Activated CD4-positive, alpha-beta T cell treated with anti-CD3 and anti-CD28 coated beads, Interleukin-2, amount 50 U/mL, for 4 hours (primary cell): Measurements from ENCODE around the gene DNAJC15.
"Not testable (repeated sequence)": the region's sequence is repeated elsewhere in the genome, so short reads cannot be mapped to it uniquely, and the experiment has no call there.

Source experiments
- DNase-seq, 2 experiments: peaks; one replicate each; pipeline ENCODE4 v3.0.0-alpha.2; 2020

The DNAJC15 gene

DNA sequence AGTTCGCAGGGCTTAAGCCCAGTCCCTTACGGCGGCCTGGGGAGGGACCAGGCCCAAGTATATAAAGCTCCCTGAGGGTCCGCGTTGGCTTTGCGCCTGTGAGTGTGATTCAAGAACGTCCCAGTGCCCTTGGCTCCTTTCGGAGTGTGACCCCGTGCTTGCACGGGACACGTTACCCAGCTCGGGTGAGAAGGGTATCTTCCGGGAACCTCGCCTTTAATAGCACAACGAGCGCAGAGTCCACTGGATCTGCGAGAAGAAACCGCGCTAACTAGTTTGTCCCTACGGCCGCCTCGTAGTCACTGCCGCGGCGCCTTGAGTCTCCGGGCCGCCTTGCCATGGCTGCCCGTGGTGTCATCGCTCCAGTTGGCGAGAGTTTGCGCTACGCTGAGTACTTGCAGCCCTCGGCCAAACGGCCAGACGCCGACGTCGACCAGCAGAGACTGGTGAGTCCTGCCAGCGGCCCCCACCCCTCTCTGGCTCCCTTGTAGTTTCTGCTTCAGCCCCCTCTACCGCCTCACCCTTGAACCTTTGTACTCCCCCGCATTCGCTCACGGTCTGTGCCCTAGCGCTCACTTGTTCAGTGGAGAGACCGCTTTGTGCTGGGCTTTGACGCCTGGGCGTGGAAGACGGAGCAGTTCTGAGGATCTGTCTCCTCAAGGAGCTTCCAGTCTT lies at the start of gene DNAJC15:
Gene DNAJC15, plus strand, starts transcription at position 298 of the 675 bp plus-strand sequence. Its CDS starts 41 bp downstream, at position 339.
- DNase-seq, result peak; percentile 49 to 50

DNA sequence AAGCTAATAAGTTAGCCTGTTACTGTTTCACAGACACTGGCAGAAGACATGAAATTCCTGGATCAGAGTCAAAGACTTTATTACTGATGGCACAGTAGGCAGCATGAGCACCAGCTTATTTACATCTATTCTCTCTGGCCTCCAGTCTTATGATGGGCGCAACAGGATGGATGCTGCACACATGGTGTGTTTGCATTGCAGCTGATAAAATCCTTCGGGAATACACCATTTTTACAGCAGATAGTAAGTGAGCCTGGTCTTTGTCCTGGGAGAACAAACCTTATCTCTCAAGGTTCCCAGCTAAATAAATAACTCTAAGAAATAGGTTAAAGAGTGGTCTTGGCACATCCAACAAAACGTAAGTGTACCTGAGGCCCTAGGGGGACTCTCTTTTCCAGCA lies 47.3 kb upstream of the DNAJC15 start:
- no peak for DNase-seq

DNA sequence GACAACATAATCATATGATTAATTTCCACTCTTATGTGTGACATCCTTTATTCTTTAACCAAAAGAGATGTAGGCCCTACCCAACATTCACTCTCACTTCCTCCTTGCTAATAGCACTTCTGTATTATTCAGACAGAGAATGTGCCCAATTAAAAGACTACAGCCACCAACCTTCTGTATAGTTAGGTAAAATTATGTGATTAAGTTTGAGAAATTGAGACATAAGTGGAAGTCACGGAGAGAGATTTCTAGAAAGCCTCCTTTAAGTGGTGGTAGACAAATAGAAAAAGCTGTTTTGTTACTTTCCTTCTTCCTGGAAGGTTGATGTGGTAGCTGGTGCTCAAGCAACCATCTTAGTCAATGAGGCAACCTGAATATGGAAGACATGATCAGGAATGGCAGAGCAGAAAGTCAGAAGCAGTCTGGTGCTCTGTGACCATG lies 46.1 kb upstream of the DNAJC15 start:
- DNase-seq, result no peak

DNA sequence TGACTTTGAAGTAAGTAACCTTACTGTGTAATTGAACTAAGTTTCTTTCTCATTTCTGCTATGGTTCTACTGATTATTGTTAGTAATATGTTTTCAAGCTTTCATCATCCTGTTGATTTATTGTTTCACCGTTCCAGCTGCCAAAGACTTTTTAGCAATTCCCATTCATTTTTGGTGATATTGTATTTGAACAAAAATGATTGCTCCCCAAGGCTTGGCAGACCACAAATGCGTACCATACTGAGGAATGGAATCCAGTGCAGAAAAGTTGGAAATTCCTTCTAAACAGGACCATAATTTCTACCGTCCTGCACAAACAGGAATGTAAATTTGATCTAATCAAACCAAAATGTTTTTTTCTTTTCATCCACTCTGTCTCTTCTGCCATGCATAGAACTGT lies 42.1 kb upstream of the DNAJC15 start:
- no peak for DNase-seq

DNA sequence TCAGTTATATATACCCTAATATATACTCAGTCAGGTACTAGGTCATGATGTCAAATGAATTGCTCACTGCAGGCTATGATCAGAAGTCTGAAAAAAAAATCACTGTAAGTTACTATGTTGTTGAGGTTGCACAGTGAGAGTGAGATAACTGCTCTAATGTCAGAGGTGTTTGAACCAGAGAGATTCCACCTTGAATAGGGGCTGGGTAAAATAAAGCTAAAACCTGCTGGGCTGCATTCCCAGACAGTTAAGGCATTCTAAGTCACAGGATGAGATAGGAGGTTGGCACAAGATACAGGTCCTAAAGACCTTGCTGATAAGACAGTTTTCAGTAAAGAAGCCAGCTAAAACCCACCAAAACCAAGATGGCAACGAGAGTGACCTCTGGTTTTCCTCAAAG lies 41.5 kb upstream of the DNAJC15 start:
- DNase-seq, result no peak

DNA sequence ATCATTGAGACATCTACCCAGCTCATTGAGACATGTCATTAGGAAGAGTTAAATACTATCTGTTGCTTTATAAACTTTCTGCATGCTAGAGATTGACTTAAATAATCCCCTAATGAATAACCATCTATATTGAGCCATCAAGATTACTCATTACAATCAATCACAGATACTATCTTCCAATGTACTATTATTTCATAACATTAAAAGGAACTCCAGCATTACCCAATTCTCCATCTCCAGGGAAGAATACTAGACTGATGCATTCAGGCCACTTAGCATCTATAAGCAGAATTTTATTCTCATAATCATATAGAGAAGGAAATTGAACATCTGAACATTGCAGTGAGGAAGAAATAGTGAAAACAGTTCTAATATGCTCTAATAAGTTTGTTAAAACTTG lies 39.4 kb upstream of the DNAJC15 start:
- no peak for DNase-seq

DNA sequence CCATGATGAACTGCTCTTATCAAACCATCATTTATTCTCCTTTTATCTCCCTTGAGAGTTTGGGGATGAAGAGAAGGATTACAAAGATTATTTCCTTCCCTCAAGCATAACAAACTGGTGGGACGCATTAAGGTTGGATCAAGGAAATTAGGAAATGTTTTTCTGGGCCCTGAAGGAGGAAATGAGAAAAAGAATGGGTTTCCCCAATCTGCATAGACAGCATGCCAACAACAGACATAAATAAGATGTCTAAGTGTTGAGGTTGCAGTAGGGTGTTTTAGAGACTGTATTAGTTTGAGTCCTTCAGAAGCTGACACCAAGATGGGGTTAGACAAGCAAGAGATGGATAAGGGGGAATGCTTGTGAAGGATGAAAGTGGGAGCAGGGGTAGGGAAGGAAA lies 38.7 kb upstream of the DNAJC15 start:
- DNase-seq, result no peak

DNA sequence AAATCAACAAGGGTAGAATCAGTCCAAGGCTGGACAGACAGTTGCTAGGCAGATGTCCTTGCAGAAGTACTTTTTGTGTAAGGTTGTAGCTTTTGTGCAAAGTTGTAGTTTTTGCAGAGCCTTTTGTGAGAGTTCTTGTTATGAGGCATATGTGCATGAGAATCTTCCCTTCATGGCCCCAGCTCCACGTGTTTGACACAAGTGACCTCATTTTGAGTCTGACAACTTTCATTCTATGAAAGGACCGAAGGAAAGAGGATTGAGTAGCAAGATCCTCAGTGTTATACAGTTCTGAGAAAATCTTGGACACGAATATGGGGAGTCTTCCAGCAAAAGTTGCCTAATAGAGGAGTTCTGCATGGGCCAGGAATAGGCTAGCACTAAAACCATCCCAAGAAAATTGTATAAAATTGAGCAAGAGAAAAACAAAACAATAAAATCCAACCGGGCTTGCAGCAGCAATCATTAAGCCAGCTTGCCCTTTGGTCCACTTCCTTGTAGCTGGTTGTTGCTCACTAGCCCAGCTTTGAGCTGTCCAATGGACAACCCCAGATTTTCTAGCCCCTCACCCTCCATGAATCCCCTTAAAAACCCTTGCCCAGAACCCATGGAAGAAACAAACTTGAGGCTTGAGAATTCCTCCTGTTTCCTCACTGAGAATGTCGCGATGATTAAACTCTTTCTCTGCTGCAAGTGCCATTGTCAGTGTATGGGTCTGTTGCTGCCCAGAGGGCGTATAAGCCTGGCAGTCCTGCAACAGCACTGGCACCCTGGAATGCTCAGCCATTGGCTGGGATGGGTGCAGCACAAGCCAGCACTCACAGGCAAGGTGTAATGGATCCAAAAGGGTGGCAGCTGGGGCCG lies 37.8 kb upstream of the DNAJC15 start:
- no peak for DNase-seq

DNA sequence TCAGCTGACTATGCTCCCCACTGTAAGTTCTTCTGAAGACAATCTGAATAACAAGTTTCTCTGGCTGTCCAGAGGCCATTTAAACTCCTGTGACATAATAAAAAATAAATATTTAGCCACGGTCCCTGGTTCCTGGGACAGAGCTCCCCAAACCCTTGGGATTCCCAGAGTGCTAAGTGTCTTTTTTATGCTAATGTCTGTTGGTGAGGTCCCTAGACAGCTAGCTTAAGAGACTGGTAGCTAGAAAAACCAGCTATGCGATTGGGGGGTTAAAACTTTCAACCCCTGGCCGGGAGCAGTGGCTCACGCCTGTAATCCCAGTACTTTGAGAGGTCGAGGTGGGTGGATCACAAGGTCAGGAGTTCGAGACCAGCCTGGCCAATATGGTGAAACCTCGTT lies 37.2 kb upstream of the DNAJC15 start:
- no peak for DNase-seq

DNA sequence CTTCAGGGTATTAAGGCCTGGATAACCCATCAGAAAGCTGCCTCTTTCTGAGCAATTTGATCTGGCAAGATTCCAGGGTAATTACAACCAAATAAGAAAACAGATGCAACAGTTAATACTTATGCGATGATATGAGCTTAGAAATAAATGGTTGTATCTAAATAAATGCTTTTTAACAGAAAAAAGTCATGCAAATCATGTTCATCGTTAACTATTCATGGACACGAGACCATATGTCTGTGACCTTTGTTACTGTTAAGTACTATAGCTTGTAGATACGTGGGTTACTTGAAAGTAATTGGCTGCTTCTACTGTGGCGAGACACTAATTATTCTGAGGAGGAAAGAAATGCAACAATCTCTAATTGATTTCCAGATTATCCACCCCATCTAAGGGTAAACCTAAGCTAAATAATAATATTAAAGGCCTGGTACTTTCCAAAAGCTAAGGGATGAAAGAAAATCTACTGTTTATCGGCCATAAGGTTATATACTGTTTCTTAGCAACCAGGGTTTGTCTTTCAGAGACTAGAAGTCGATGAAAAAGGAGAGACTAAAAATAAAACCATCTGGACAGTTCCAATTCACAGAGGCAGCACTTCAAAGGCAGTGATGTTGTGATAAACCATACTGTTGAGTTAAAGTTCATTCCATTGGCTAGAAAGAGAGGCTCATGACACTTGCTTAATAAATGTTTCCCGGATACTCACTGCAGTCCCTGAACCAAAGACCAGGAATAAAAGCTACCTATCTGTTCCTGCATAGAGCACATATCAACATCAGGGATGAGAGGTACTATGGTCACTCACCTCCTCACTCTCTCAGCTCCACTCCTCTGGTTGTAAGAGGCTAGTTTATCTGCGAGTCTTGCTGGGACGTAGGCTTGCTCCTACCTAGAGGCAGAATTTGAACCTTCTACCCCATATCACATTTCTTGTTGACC lies 32.8 kb upstream of the DNAJC15 start:
- DNase-seq, result no peak

DNA sequence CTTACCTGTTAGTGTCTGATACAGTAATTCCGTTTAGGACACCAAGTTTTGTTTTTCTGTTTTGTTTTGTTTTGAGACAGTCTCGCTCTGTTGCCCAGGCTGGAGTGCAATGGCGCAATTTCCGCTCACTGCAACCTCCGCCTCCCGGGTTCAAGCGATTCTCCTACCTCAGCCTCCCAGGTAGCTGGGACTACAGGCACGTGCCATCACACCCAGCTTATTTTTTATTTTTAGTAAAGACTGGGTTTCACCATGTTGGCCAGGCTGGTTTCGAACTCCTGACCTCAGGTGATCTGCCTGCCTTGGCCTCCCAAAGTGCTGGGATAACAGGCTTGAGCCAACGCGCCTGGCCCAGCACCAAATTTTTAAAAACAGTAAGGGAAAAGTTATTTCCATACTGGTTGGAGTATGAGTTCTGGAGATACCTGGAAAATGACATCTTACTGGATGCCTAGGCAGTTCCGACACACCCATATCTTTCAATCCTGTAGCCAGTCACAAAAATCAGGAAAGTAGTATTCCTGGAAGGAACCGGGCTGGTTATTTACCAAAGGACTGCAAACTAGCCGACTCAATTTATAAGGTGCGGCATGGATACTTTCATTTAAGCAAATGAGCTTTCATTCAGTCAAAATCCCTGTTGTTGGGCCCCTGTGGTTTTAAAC lies 32.0 kb upstream of the DNAJC15 start:
- DNase-seq, result not testable (repeated sequence)

DNA sequence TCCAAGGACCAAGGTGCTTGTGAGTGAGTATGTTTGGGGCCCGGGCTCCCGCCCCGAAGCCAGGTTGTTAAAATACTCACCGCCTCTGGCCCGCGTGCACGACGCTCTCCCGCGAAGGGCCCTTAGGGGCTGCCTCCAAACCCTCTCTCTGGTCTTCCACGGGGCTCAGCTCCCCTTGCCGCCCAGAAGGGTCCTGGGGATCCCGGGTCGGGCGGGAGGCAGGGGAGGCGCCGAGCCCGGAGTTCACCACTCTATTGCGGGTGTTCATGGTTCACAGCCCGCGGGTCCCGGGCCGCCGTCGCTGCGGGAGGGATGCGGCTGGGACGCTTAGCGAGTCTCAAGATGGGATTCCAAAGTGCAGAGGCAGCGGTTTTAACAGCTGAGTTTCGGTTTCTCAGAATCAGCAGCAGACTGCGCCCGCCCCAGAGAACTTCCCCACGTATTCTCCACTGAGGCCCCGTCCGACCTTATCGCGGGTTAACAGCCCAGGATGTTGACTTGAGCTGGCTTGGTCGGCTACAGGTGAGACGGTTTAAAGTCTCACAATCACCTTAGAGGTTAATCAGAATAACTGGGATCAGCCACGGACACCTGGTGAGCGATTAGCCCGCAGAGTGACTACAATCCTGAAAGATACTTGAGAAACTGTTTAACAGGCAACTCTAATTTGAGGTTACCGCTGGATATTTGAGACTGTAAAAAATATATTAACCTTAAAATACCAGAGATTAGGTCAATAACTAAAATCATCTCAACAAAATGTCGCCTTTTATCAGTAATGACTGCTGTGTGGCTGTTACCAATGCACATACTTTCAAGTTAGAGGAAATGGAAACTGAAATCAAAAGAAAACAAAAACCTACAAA lies 31.3 kb upstream of the DNAJC15 start, which contains the start of gene EPSTI1:
Gene EPSTI1, minus strand, starts transcription at position 344 of the 866 bp plus-strand sequence. Its CDS starts 76 bp downstream, at position 268.
- DNase-seq, result peak; percentile 76 to 77

DNA sequence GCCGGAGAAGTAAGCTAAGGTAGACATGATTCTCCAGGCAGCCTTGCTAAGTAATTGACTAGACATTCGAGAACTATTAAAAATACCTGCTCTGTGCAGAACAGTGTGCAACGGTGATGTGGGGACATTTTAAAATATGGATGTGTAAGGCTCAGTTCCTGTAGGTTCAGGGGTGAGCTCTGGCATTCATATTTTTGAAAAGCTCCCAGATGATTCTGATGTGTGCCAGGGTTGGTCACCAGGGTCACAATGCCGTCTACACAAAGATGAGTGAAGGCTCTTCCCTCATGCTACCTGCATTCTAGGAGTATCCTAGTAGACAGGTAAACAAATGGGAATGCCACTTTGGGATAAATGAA lies 30.6 kb upstream of the DNAJC15 start:
- DNase-seq, result peak in 1 of 2 experiments; percentile 20

DNA sequence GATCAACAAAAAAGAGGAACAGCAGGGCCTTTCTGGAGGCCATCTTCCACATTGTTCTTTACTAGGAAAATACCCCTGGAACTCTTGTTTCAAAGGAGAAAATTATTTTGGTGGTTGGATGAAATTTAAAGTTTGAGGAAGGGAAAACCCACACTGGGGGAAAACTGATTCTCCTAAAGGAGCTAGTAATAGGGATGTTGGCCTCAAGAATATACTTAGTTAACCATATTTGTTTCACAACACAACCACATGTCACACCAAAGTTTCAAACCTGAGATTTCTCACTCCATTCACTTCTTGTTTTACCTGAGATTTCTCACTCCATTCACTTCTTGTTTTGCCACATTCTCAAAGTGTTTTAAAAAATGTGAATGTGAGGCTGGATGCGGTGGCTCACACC lies 28.5 kb upstream of the DNAJC15 start:
- DNase-seq, result no peak

DNA sequence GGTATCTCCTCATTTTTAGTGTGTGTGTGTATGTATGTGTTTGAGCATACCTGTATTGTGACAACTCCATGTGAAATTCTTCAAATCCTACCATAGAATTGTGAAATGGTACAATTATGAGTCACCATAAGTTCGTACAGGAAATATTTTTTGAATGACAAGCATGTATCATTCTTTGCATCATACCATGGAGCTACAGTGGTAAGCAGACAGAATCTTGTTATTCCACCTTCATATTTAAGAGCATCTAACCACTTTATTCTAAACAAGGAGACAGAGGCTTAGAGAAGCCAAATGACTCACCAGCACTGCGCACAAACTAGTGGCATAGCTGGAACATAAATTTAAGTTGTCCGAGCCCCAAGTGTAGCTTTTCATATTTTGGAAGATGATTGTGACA lies 26.8 kb upstream of the DNAJC15 start:
- no peak for DNase-seq

DNA sequence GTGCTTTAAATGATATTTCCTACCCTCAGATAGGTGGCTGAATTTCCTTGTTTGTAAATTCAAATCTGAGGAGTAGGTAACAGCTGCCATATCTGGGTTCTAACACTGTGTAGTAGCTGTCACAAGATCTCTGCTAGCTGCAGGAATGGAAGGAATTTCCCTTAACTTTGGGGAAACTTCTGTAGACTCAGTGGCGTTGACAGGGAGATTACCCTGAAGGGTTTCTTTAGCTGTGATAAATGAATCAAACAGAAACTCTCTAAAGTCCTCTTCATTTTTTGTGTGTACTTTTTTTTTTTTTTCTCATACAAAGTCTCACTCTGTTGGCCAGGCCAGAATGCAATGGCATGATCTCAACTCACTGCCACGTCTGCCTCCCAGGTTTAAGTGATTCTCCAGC lies 26.0 kb upstream of the DNAJC15 start:
- no peak for DNase-seq

DNA sequence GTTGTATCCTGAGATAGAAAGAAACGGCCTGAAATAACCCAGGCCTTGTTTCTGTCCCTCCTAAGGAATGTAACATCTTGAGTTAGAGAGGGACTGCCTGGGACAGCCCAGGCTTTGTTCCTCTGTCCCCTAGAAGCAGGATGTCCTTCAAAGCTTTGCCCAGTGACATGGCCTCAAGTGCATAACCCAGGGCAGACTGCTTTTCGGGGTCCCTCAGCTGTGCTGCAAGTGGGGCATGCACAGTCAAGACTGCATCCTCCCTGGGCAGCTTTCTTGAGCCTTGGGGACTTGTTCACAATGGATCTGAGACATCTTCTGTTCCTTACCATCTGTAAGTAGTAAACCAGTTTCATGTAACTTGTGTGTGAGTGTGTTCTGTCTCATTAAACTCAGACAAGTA lies 23.9 kb upstream of the DNAJC15 start:
- DNase-seq, result no peak

DNA sequence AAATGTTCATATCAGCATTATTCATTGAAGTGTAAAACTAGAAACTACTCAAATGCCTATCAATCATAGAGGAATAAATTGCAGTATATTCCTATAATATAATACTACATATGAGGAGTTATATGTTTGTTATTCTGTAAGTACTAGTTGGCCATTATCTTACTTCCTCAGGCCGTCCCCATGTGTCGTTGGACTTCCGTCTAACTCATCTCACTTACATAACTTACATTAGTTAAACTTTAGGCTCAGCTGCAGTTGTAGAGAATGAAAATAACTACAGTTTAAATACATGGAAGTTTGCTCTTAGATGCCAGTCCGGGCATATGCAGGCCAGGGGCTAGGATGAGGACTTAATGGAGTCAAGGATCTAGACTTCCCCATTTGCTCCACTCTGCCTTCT lies 22.7 kb upstream of the DNAJC15 start:
- no peak for DNase-seq

DNA sequence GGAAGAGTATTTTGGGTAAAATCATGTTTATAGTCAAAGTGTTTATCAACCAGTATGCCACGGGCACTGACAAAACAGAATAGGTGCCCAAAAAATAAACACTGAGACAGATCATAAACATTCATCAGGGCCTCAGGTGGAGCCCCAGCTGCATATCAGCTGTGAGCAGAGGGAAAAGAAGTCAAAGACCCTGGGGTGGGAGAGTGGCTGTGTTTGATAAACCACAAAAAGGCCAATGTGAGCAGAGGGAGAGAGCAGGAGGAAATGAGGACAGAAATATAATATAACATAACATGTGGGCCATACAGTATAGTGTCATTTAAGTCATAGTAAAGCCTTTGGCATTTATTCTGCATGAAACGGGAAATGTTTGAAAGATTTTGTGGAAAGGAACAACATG lies 21.4 kb upstream of the DNAJC15 start:
- DNase-seq, result no peak

DNA sequence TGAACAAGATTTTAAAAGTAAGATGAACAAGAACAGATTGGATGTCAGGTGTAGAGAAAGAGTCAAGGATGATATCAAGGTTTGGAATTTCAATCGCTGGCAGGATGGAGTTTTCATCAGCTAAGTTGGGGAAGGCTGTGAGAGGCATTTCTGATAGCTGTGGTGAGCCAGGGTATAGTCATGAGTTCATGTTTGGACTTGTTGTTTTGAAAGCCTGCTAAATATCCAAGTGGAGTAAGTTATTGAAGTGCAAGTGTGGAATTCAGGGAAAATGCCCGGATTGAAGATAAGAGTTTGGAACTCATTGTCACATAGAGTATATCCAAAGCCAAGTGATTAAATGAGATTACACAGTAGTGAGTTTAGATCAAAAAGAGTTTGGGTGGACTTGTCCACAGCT lies 20.4 kb upstream of the DNAJC15 start:
- no peak for DNase-seq

DNA sequence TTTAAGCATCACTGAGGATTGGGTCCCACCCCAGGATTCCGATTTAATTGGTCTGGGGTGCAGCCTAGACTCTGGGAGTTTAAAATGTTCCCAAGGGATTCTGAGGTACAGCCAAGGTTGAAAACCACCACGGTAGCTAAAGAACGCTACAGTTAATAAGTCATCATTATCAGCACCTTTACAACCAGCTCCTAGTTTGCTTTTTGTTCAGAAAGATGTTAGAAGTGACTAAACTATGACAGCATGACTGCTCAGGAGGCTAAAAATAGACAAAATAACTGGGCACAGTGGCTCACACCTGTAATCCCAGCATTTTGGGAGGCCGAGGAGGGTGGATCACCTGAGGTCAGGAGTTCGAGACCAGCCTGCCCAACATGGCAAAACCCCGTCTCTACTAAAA lies 19.7 kb upstream of the DNAJC15 start:
- no peak for DNase-seq
